GM12878 (cell line): Measurements from ENCODE around the gene ZNF234. TPM values are rescaled to one million over a fixed set of nuclear protein-coding genes. Genes with fewer than 3 reads are reported as not detected.

Experiments
- ATF2 ChIP-seq: IDR thresholded peaks from 2 replicates; pipeline ENCODE4 v1.6.1; 2012; ENCODE audit warnings: low read length, inconsistent platforms
- BCL11A ChIP-seq: IDR thresholded peaks from 2 replicates; pipeline ENCODE4 v1.6.1; 2011; ENCODE audit warnings: low read depth, low read length
- CBX5 ChIP-seq: sonication (generic); IDR thresholded peaks from 2 replicates; pipeline ENCODE4 v1.6.1; 2016; ENCODE audit warnings: low read depth, moderate library complexity, mild to moderate bottlenecking, inconsistent platforms
- EED ChIP-seq: sonication (generic); IDR thresholded peaks from 2 replicates; pipeline ENCODE4 v1.6.1; 2016; ENCODE audit warnings: antibody characterized with exemption, low read depth
- EZH2 ChIP-seq: IDR thresholded peaks from 2 replicates; pipeline ENCODE4 v1.6.1; 2012; ENCODE audit warnings: low read depth, mild to moderate bottlenecking, control low read depth, inconsistent platforms, low read length, borderline replicate concordance; ENCODE audit not compliant: control insufficient read depth
- FOXM1 ChIP-seq: IDR thresholded peaks from 2 replicates; pipeline ENCODE4 v1.6.1; 2012; ENCODE audit warnings: low read depth, mild to moderate bottlenecking, inconsistent platforms, low read length, moderate library complexity
- GABPA ChIP-seq: IDR thresholded peaks from 2 replicates; pipeline ENCODE4 v1.6.1; 2014; ENCODE audit warnings: antibody characterized with exemption, low read depth, mild to moderate bottlenecking, inconsistent platforms
- IKZF1 ChIP-seq: fragments of 450-650 bp; conservative IDR thresholded peaks from 2 replicates; pipeline ENCODE4 v1.6.1; 2017; ENCODE audit warnings: antibody characterized with exemption, mild to moderate bottlenecking
- KDM1A ChIP-seq: fragments of 200-600 bp; sonication (generic); IDR thresholded peaks from 2 replicates; pipeline ENCODE4 v1.6.1; 2016; ENCODE audit warnings: borderline replicate concordance
- MEF2A ChIP-seq: IDR thresholded peaks from 2 replicates; pipeline ENCODE4 v1.6.1; 2011; ENCODE audit warnings: low read depth, mild to moderate bottlenecking, low read length, moderate library complexity; ENCODE audit not compliant: insufficient read depth
- MTA2 ChIP-seq: fragments of 450-650 bp; IDR thresholded peaks from 2 replicates; pipeline ENCODE4 v1.6.1; 2016; ENCODE audit warnings: low read depth, mild to moderate bottlenecking, moderate library complexity
- MTA3 ChIP-seq: IDR thresholded peaks from 2 replicates; pipeline ENCODE4 v1.6.1; 2012; ENCODE audit warnings: low read length, inconsistent platforms, borderline replicate concordance
- NBN ChIP-seq: fragments of 450-650 bp; IDR thresholded peaks from 2 replicates; pipeline ENCODE4 v1.6.1; 2016
- NFIC ChIP-seq: IDR thresholded peaks from 2 replicates; pipeline ENCODE4 v1.6.1; 2012; ENCODE audit warnings: low read depth, mild to moderate bottlenecking, inconsistent platforms, low read length, moderate library complexity
- NR2C1 ChIP-seq: fragments of 450-650 bp; IDR thresholded peaks from 2 replicates; pipeline ENCODE4 v1.6.1; 2017; ENCODE audit warnings: antibody characterized with exemption, mild to moderate bottlenecking, moderate library complexity
- PAX5 ChIP-seq: IDR thresholded peaks from 2 replicates; pipeline ENCODE4 v1.6.1; 2011; ENCODE audit warnings: low read depth, low read length, borderline replicate concordance
- PML ChIP-seq: IDR thresholded peaks from 2 replicates; pipeline ENCODE4 v1.6.1; 2012; ENCODE audit warnings: low read length, inconsistent platforms
- POLR2A ChIP-seq: IDR thresholded peaks from 2 replicates; pipeline ENCODE4 v1.6.1; 2011; ENCODE audit warnings: low read depth, mild to moderate bottlenecking, low read length
- POLR2AphosphoS2 ChIP-seq: IDR thresholded peaks from 2 replicates; pipeline ENCODE4 v1.6.1; 2011; ENCODE audit warnings: low read depth, mild to moderate bottlenecking, low read length, improper control_type of control experiment, moderate library complexity
- POLR2AphosphoS5 ChIP-seq: IDR thresholded peaks from 2 replicates; pipeline ENCODE4 v1.6.1; 2011; ENCODE audit warnings: mild to moderate bottlenecking, low read length, inconsistent platforms
- RELA ChIP-seq: fragments of 450-650 bp; IDR thresholded peaks from 2 replicates; pipeline ENCODE4 v1.8.0; 2014; ENCODE audit warnings: borderline replicate concordance; ENCODE audit not compliant: partially characterized antibody
- SMC3 ChIP-seq: IDR thresholded peaks from 2 replicates; pipeline ENCODE4 v1.6.1; 2011; ENCODE audit warnings: low read length, improper control_type of control experiment, borderline replicate concordance
- SPI1 ChIP-seq: IDR thresholded peaks from 2 replicates; pipeline ENCODE4 v1.6.1; 2011; ENCODE audit warnings: low read depth, mild to moderate bottlenecking, low read length, moderate library complexity, borderline replicate concordance; ENCODE audit not compliant: insufficient read depth
- STAT3 ChIP-seq: IDR thresholded peaks from 2 replicates; pipeline ENCODE4 v1.6.1; 2011; ENCODE audit warnings: low read depth, low read length, improper control_type of control experiment
- TAF1 ChIP-seq: IDR thresholded peaks from 2 replicates; pipeline ENCODE4 v1.6.1; 2011; ENCODE audit warnings: mild to moderate bottlenecking, low read depth, low read length, borderline replicate concordance
- TARDBP ChIP-seq: IDR thresholded peaks from 2 replicates; pipeline ENCODE4 v1.6.1; 2016; ENCODE audit warnings: borderline replicate concordance
- TCF3 ChIP-seq: IDR thresholded peaks from 2 replicates; pipeline ENCODE4 v1.6.1; 2012; ENCODE audit warnings: low read depth, mild to moderate bottlenecking, low read length, borderline replicate concordance; ENCODE audit not compliant: insufficient read depth
- WRNIP1 ChIP-seq: IDR thresholded peaks from 2 replicates; pipeline ENCODE4 v1.6.1; 2011; ENCODE audit warnings: low read depth, low read length, improper control_type of control experiment, borderline replicate concordance
- ZSCAN29 ChIP-seq: fragments of 450-650 bp; IDR thresholded peaks from 2 replicates; pipeline ENCODE4 v1.6.1; 2017; ENCODE audit warnings: mild to moderate bottlenecking, moderate library complexity
- polyA plus RNA-seq, 11 experiments: library from polyadenylated mRNA; depleted of rRNA in 4 of 11; unstranded in 6 of 11; stranded (reverse) in 5 of 11; fragments of >200 nt; fragmentation: Nextera tagmentation in 4 of 11; fragmentation: Illumina TruSeq in 1 of 11; extraction: Ambion mirVana in 4 of 11; extraction: Trizol in 1 of 11; gene quantifications; 1 replicate in 1 of 11; 2 replicates in 10 of 11; pipeline versions ENCODE4 v1.2.1 to v1.2.3, GENCODE V29; 2011 to 2016; ENCODE audit warnings: inconsistent platforms in 2 of 11, missing spikeins in 2 of 11, low read depth in 1 of 11
- total RNA-seq, 4 experiments: library from RNA; depleted of rRNA in 3 of 4; stranded (reverse); fragments of >200 nt in 3 of 4; fragmentation: Illumina TruSeq in 1 of 4; extraction: Trizol in 1 of 4; gene quantifications; 2 replicates each; pipeline versions ENCODE4 v1.2.1 to v1.2.3, GENCODE V29; 2013 to 2021
- TF ChIP-seq, protein P1 (sequence below): IDR thresholded peaks from 2 replicates; pipeline ENCODE4 v1.6.1; 2011; ENCODE audit warnings: low read depth, mild to moderate bottlenecking, low read length, moderate library complexity, borderline replicate concordance; ENCODE audit errors: extremely low read depth
- TF ChIP-seq, protein P2 (sequence below): IDR thresholded peaks from 2 replicates; pipeline ENCODE4 v1.6.1; 2012; ENCODE audit warnings: low read depth, low read length, improper control_type of control experiment

Gene ZNF234
- total and polyA plus RNA-seq, 10 of the 15 experiments (the other 5 are each of a cell fraction or from before 2014, with no cell fraction given) = 2.7 to 10.5 (median 5.2) TPM

- TF ChIP-seq NR2C1 (peak; percentile 94), EED (peak; percentile 82), CBX5 (0 out of 2 replicates have a peak, but pooled peaks have one; percentile 84), MTA2 (0 out of 2 replicates have a peak, but pooled peaks have one; percentile 30), IKZF1 (peak; percentile 99), PAX5 (peak; percentile 99), FOXM1 (no peak), GABPA (peak; percentile 99), SMC3 (no peak), TAF1 (peak; percentile 58; the same call in 1 of the 2 replicates), MEF2A (no peak; the same call in 1 of the 2 replicates), MTA3 (no peak), POLR2A (0 out of 2 replicates have a peak, but pooled peaks have one; percentile 18), POLR2AphosphoS5 (peak; percentile 70), PML (peak; percentile 69; the same call in 1 of the 2 replicates), NFIC (peak; percentile 37; the same call in 1 of the 2 replicates), SPI1 (peak; percentile 97), NBN (peak; percentile 55; the same call in 1 of the 2 replicates), POLR2AphosphoS2 (peak; percentile 83; the same call in 1 of the 2 replicates), EZH2 (no peak), BCL11A (no peak), RELA (peak; percentile 25), ZSCAN29 (0 out of 2 replicates have a peak, but pooled peaks have one; percentile 8), TCF3 (no peak), KDM1A (no peak), STAT3 (no peak), TARDBP (0 out of 2 replicates have a peak, but pooled peaks have one; percentile 69), WRNIP1 (no peak), ATF2 (no peak)
- TF ChIP-seq, protein P1, sequence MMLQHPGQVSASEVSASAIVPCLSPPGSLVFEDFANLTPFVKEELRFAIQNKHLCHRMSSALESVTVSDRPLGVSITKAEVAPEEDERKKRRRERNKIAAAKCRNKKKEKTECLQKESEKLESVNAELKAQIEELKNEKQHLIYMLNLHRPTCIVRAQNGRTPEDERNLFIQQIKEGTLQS = no peak
- TF ChIP-seq, protein P2, sequence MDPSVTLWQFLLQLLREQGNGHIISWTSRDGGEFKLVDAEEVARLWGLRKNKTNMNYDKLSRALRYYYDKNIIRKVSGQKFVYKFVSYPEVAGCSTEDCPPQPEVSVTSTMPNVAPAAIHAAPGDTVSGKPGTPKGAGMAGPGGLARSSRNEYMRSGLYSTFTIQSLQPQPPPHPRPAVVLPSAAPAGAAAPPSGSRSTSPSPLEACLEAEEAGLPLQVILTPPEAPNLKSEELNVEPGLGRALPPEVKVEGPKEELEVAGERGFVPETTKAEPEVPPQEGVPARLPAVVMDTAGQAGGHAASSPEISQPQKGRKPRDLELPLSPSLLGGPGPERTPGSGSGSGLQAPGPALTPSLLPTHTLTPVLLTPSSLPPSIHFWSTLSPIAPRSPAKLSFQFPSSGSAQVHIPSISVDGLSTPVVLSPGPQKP = peak; percentile 95
These were observed 65.9 kb downstream of the ZNF234 start (continued) for GRCh38 chr19:44207126-44207803.
